Measurements from ENCODE around the gene SMIM1.

Gene SMIM1

GRCh38 chr1:3725366-3725765, 47.2 kb upstream of the SMIM1 start:
- Histone ChIP-seq H3K79me2 (ENCODE audit: control insufficient read depth, low read length) (no peaks in the 10 kb centered on the region), H3K27ac (ENCODE audit: low read depth, low read length) (no peak overlapping the region), H3K36me3 (ENCODE audit: control insufficient read depth, low read length) (no peaks in the 10 kb centered on the region), H3K4me1 (ENCODE audit: control insufficient read depth, low read length) (peaks cover 3% of the 10 kb centered on the region), H3K9me3 (ENCODE audit: control insufficient read depth, insufficient read depth, low read length) (no peaks in the 10 kb centered on the region), H3K9me2 (replicated peaks; ENCODE audit: control insufficient read depth, low read length) (no peaks in the 10 kb centered on the region), H3K27me3 (ENCODE audit: control insufficient read depth, low read length) (no peaks in the 10 kb centered on the region), H3F3A (ENCODE audit: control insufficient read depth, insufficient read depth) (no peaks in the 10 kb centered on the region), H3K4me3 (ENCODE audit: low read length) (no peak overlapping the region), H3K4me2 (ENCODE audit: low read length) (no peak overlapping the region), H4K20me1 (ENCODE audit: control insufficient read depth, insufficient read depth, low read depth, low read length) (no peaks in the 10 kb centered on the region)
- TF ChIP-seq EZH2phosphoT487 (IDR thresholded peaks at IDR 0.05; ENCODE audit: borderline replicate concordance, low read length) (no peak), CTCF (IDR thresholded peaks at IDR 0.05; ENCODE audit: low read depth, low read length, poor library complexity, severe bottlenecking) (no peak)

- H3K79me2 ChIP-seq (ENCODE audit: control insufficient read depth, low read length) = no peaks in the 10 kb centered on the region
- no peaks in the 10 kb centered on the region for H3K27me3 ChIP-seq (ENCODE audit: control insufficient read depth, low read length)
- H3K9me3 ChIP-seq (ENCODE audit: control insufficient read depth, insufficient read depth, low read length) = no peaks in the 10 kb centered on the region
- H3K27ac ChIP-seq (ENCODE audit: low read depth, low read length) = no peak overlapping the region
- H3K4me2 ChIP-seq (ENCODE audit: low read length) = no peak overlapping the region
- no peaks in the 10 kb centered on the region for H3K36me3 ChIP-seq (ENCODE audit: control insufficient read depth, low read length)
- no peaks in the 10 kb centered on the region for H3K4me1 ChIP-seq (ENCODE audit: control insufficient read depth, low read length)
- H3K9me2 ChIP-seq (replicated peaks; ENCODE audit: control insufficient read depth, low read length) = no peaks in the 10 kb centered on the region
- TF ChIP-seq CTCF (IDR thresholded peaks at IDR 0.05; ENCODE audit: low read depth, low read length, poor library complexity, severe bottlenecking) (peak; percentile 56), EZH2phosphoT487 (IDR thresholded peaks at IDR 0.05; ENCODE audit: borderline replicate concordance, low read length) (no peak)
- H3F3A ChIP-seq (ENCODE audit: control insufficient read depth, insufficient read depth) = no peaks in the 10 kb centered on the region
- H4K20me1 ChIP-seq (ENCODE audit: control insufficient read depth, insufficient read depth, low read depth, low read length) = no peaks in the 10 kb centered on the region
- no peak overlapping the region for H3K4me3 ChIP-seq (ENCODE audit: low read length)
Measured at GRCh38 chr1:3727042-3727824, 45.3 kb upstream of the SMIM1 start.

GRCh38 chr1:3727825-3728776, 44.4 kb upstream of the SMIM1 start:
- TF ChIP-seq CTCF (IDR thresholded peaks at IDR 0.05; ENCODE audit: low read depth, low read length, poor library complexity, severe bottlenecking) (no peak), EZH2phosphoT487 (IDR thresholded peaks at IDR 0.05; ENCODE audit: borderline replicate concordance, low read length) (no peak)
- H3K9me2 ChIP-seq (replicated peaks; ENCODE audit: control insufficient read depth, low read length) = no peaks in the 10 kb centered on the region
- H3K4me2 ChIP-seq (ENCODE audit: low read length) = no peak overlapping the region
- no peak overlapping the region for H3K27ac ChIP-seq (ENCODE audit: low read depth, low read length)
- no peaks in the 10 kb centered on the region for H3K4me1 ChIP-seq (ENCODE audit: control insufficient read depth, low read length)
- no peaks in the 10 kb centered on the region for H3K36me3 ChIP-seq (ENCODE audit: control insufficient read depth, low read length)
- H3K27me3 ChIP-seq (ENCODE audit: control insufficient read depth, low read length) = no peaks in the 10 kb centered on the region
- H3K4me3 ChIP-seq (ENCODE audit: low read length) = no peak overlapping the region
- no peaks in the 10 kb centered on the region for H3F3A ChIP-seq (ENCODE audit: control insufficient read depth, insufficient read depth)
- H3K79me2 ChIP-seq (ENCODE audit: control insufficient read depth, low read length) = no peaks in the 10 kb centered on the region
- no peaks in the 10 kb centered on the region for H3K9me3 ChIP-seq (ENCODE audit: control insufficient read depth, insufficient read depth, low read length)
- no peaks in the 10 kb centered on the region for H4K20me1 ChIP-seq (ENCODE audit: control insufficient read depth, insufficient read depth, low read depth, low read length)
